ENCODE data around the gene SPRR2F.
"Not testable (repeated sequence)": the region's sequence is repeated elsewhere in the genome, so short reads cannot be mapped to it uniquely, and the experiment has no call there.

The SPRR2F gene

GRCh38 chr1:153125536-153125935 lies 12.2 kb upstream of the SPRR2F start:
- Histone ChIP-seq H3F3A (ENCODE audit: insufficient read depth) (no peaks in the 10 kb centered on the region), H3K4me2 (ENCODE audit: low read depth, low read length, poor library complexity, severe bottlenecking) (no peak overlapping the region), H3K9ac (ENCODE audit: low read length) (no peak overlapping the region), H3K9me2 (replicated peaks; ENCODE audit: insufficient read depth, low read length) (no peaks in the 10 kb centered on the region), H3K27me3 (ENCODE audit: low read length) (no peaks in the 10 kb centered on the region), H3K79me2 (ENCODE audit: insufficient read depth, low read length) (no peaks in the 10 kb centered on the region), H3K4me3 (ENCODE audit: insufficient read depth, low read length, poor library complexity, severe bottlenecking) (no peak overlapping the region), H3K36me3 (ENCODE audit: low read length) (no peaks in the 10 kb centered on the region), H2AFZ (ENCODE audit: low read depth, low read length, severe bottlenecking) (no peak overlapping the region), H4K20me1 (ENCODE audit: low read depth, low read length) (no peaks in the 10 kb centered on the region), H3K27ac (ENCODE audit: low read depth, low read length) (no peak overlapping the region), H3K9me3 (ENCODE audit: insufficient read depth, low read length) (no peaks in the 10 kb centered on the region)
- TF ChIP-seq CTCF (IDR thresholded peaks at IDR 0.05; ENCODE audit: insufficient read depth, low read length, poor library complexity, severe bottlenecking) (no peak), EZH2phosphoT487 (conservative IDR thresholded peaks at IDR 0.05; ENCODE audit: low read length) (no peak)

- not testable (repeated sequence) for H3K9me3 ChIP-seq (ENCODE audit: insufficient read depth, low read length); H3K4me2 ChIP-seq (ENCODE audit: low read depth, low read length, poor library complexity, severe bottlenecking); H3K27me3 ChIP-seq (ENCODE audit: low read length); H4K20me1 ChIP-seq (ENCODE audit: low read depth, low read length); H3K9me2 ChIP-seq (replicated peaks; ENCODE audit: insufficient read depth, low read length); H3F3A ChIP-seq (ENCODE audit: insufficient read depth); H3K9ac ChIP-seq (ENCODE audit: low read length); H3K79me2 ChIP-seq (ENCODE audit: insufficient read depth, low read length); H3K36me3 ChIP-seq (ENCODE audit: low read length); H3K4me3 ChIP-seq (ENCODE audit: insufficient read depth, low read length, poor library complexity, severe bottlenecking); H2AFZ ChIP-seq (ENCODE audit: low read depth, low read length, severe bottlenecking); H3K27ac ChIP-seq (ENCODE audit: low read depth, low read length)
These were observed 10.5 kb upstream of the SPRR2F start for GRCh38 chr1:153123793-153124192.

- TF ChIP-seq CTCF (IDR thresholded peaks at IDR 0.05; ENCODE audit: insufficient read depth, low read length, poor library complexity, severe bottlenecking): no peak
- TF ChIP-seq EZH2phosphoT487 (conservative IDR thresholded peaks at IDR 0.05; ENCODE audit: low read length): no peak
- Histone ChIP-seq H3F3A (ENCODE audit: insufficient read depth) (no peaks in the 10 kb centered on the region), H3K36me3 (ENCODE audit: low read length) (no peaks in the 10 kb centered on the region), H3K4me2 (ENCODE audit: low read depth, low read length, poor library complexity, severe bottlenecking) (no peak overlapping the region), H3K27ac (ENCODE audit: low read depth, low read length) (no peak overlapping the region), H3K79me2 (ENCODE audit: insufficient read depth, low read length) (no peaks in the 10 kb centered on the region), H3K27me3 (ENCODE audit: low read length) (no peaks in the 10 kb centered on the region), H3K4me3 (ENCODE audit: insufficient read depth, low read length, poor library complexity, severe bottlenecking) (no peak overlapping the region), H2AFZ (ENCODE audit: low read depth, low read length, severe bottlenecking) (no peak overlapping the region), H3K9me2 (replicated peaks; ENCODE audit: insufficient read depth, low read length) (no peaks in the 10 kb centered on the region), H3K9me3 (ENCODE audit: insufficient read depth, low read length) (no peaks in the 10 kb centered on the region), H3K9ac (ENCODE audit: low read length) (no peak overlapping the region), H4K20me1 (ENCODE audit: low read depth, low read length) (no peaks in the 10 kb centered on the region)
These were observed 9.6 kb upstream of the SPRR2F start for GRCh38 chr1:153122831-153123421.

GRCh38 chr1:153120945-153121344 lies 7.6 kb upstream of the SPRR2F start:
- Histone ChIP-seq H3K27me3 (ENCODE audit: low read length) (no peaks in the 10 kb centered on the region), H3K4me3 (ENCODE audit: insufficient read depth, low read length, poor library complexity, severe bottlenecking) (no peak overlapping the region), H3K27ac (ENCODE audit: low read depth, low read length) (no peak overlapping the region), H3K79me2 (ENCODE audit: insufficient read depth, low read length) (no peaks in the 10 kb centered on the region), H4K20me1 (ENCODE audit: low read depth, low read length) (no peaks in the 10 kb centered on the region), H3F3A (ENCODE audit: insufficient read depth) (no peaks in the 10 kb centered on the region), H3K9ac (ENCODE audit: low read length) (no peak overlapping the region), H2AFZ (ENCODE audit: low read depth, low read length, severe bottlenecking) (no peak overlapping the region), H3K9me2 (replicated peaks; ENCODE audit: insufficient read depth, low read length) (no peaks in the 10 kb centered on the region), H3K4me2 (ENCODE audit: low read depth, low read length, poor library complexity, severe bottlenecking) (no peak overlapping the region), H3K36me3 (ENCODE audit: low read length) (no peaks in the 10 kb centered on the region), H3K9me3 (ENCODE audit: insufficient read depth, low read length) (no peaks in the 10 kb centered on the region)
- TF ChIP-seq CTCF (IDR thresholded peaks at IDR 0.05; ENCODE audit: insufficient read depth, low read length, poor library complexity, severe bottlenecking): no peak
- no peak for TF ChIP-seq EZH2phosphoT487 (conservative IDR thresholded peaks at IDR 0.05; ENCODE audit: low read length)
